ENCODE measurements around the gene ABHD16B. TPM values are rescaled to one million over a fixed set of nuclear protein-coding genes. Genes with fewer than 3 reads are reported as not detected.
"Not testable (repeated sequence)": the region's sequence is repeated elsewhere in the genome, so short reads cannot be mapped to it uniquely, and the experiment has no call there.

The ABHD16B gene
- total RNA-seq, 1 donor from 2014 or later, result not detected

GRCh38 chr20:63850689-63851547 is 10.4 kb upstream of the ABHD16B start:
- no peak for DNase-seq
- intact Hi-C loops (cut with micrococcal nuclease), result no loop called here

GRCh38 chr20:63851548-63851943 is 9.8 kb upstream of the ABHD16B start:
- intact Hi-C loops (cut with micrococcal nuclease); ATAC-seq; DNase-seq: not testable (repeated sequence)

More at GRCh38 chr20:63850689-63851547, 10.4 kb upstream of the ABHD16B start:
- ATAC-seq, result no peak

- DNase-seq; intact Hi-C loops (cut with micrococcal nuclease); ATAC-seq: not testable (repeated sequence)
Observed at GRCh38 chr20:63853733-63854068, 7.6 kb upstream of the ABHD16B start.

GRCh38 chr20:63854069-63854765 is 7.1 kb upstream of the ABHD16B start:
- intact Hi-C loops (cut with micrococcal nuclease), result no loop called here
- peak; percentile 46 for ATAC-seq
- peak; percentile 61 for DNase-seq

- peak; percentile 80 for DNase-seq
- ATAC-seq, result peak; percentile 61
- intact Hi-C loops (cut with micrococcal nuclease), result no loop called here
Observed at GRCh38 chr20:63854766-63855362, 6.4 kb upstream of the ABHD16B start.

GRCh38 chr20:63855363-63856097 is 5.8 kb upstream of the ABHD16B start:
- ATAC-seq (peak; percentile 4), DNase-seq (no peak)
- intact Hi-C loops (cut with micrococcal nuclease), result no loop called here

GRCh38 chr20:63856098-63856511 is 5.2 kb upstream of the ABHD16B start:
- ATAC-seq (no peak), DNase-seq (no peak)
- intact Hi-C loops (cut with micrococcal nuclease), result no loop called here

- intact Hi-C loops (cut with micrococcal nuclease), result no loop called here
- DNase-seq, result peak; percentile 62
- ATAC-seq, result peak; percentile 35
Observed at GRCh38 chr20:63857764-63858392, 3.4 kb upstream of the ABHD16B start.

- intact Hi-C loops (cut with micrococcal nuclease), result no loop called here
- ATAC-seq, result peak; percentile 48
- DNase-seq, result peak; percentile 68
Observed at GRCh38 chr20:63858393-63859165, 2.7 kb upstream of the ABHD16B start.

GRCh38 chr20:63859166-63859699 is 2.1 kb upstream of the ABHD16B start:
- DNase-seq, result no peak
- intact Hi-C loops (cut with micrococcal nuclease), result no loop called here

GRCh38 chr20:63860325-63861051 is 810 bp upstream of the ABHD16B start:
- DNase-seq (peak; percentile 42), ATAC-seq (no peak)
- intact Hi-C loops (cut with micrococcal nuclease), result loop anchor here (10.0 kb wide), 1 partner anchor 76 kb away; no protein-coding TSS in a partner anchor

More at GRCh38 chr20:63859166-63859699, 2.1 kb upstream of the ABHD16B start:
- no peak for ATAC-seq

- ATAC-seq (no peak), DNase-seq (no peak)
- intact Hi-C loops (cut with micrococcal nuclease), result loop anchor here (10.0 kb wide), 1 partner anchor 77 kb away; no protein-coding TSS in a partner anchor
Observed at GRCh38 chr20:63861981-63862901, 943 bp downstream of the ABHD16B start.

GRCh38 chr20:63863021-63863797 is 1.9 kb downstream of the ABHD16B start:
- intact Hi-C loops (cut with micrococcal nuclease), result loop anchor here (10.0 kb wide), 1 partner anchor 78 kb away; no protein-coding TSS in a partner anchor
- DNase-seq (no peak), ATAC-seq (no peak)

- intact Hi-C loops (cut with micrococcal nuclease), result loop anchor here (10.0 kb wide), 1 partner anchor 79 kb away; no protein-coding TSS in a partner anchor
- ATAC-seq (peak; percentile 84), DNase-seq (peak; percentile 92)
Observed at GRCh38 chr20:63863798-63864544, 2.7 kb downstream of the ABHD16B start.

All from left ventricle myocardium superior (tissue), 1 donor.